GM19035 (cell line): ENCODE measurements around the gene LCA5.
"Not testable (repeated sequence)": the region's sequence is repeated elsewhere in the genome, so short reads cannot be mapped to it uniquely, and the experiment has no call there.

ENCODE experiments used
- ATAC-seq: cut with Tn5 transposase; IDR thresholded peaks from one replicate; pipeline ENCODE4 v1.9.1; 2021; ENCODE audit not compliant: unreplicated experiment

LCA5 gene

GRCh38 chr6:79468116-79468515 lies 69.1 kb downstream of the LCA5 start:
- ATAC-seq = no peak

DNA sequence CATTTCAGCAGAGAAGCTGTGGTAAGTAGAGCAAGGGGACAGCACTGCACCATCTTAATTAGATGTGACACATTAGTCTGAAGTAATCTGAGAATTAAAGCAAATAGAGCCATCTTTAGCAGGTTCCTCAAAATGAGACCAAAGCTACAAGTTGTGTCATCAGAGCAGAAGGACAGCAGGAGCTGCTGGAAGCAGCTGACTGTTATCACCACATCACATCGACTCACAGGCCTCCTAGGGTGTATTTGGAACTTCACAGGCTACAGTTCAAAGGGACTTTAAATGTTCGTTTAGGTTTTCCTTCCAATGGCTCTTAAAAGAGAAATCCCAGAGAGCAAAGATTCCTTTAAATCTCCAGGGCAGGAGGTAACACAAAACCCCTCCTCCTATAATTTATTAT lies 69.5 kb downstream of the LCA5 start:
- no peak for ATAC-seq

- peak; percentile 61 for ATAC-seq
Measured at GRCh38 chr6:79466207-79466834, 70.9 kb downstream of the LCA5 start.

GRCh38 chr6:79465381-79465780 lies 71.8 kb downstream of the LCA5 start:
- no peak for ATAC-seq

DNA sequence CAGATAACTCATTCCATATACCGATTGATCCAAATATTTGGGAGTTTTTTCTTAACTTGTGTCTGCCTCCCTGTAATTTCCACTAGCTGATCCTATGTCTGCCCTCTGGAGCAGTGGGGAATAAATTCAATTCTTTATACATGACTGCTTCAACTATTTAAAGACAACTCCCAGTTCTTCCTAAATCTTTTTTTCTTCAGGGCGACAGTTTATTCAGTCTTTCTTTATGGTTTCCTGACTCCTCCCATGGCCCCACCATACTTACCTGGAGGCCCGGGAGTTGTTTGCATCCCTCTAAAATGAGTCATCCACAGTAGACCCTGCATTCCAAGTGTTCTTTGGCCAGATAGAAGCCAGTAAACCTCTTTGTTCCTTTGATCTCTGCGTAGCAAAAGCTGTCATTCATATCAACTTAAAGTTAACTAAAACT lies 73.6 kb downstream of the LCA5 start:
- ATAC-seq = no peak

- no peak for ATAC-seq
Measured at GRCh38 chr6:79461205-79461604, 76.0 kb downstream of the LCA5 start.

- no peak for ATAC-seq
Measured at GRCh38 chr6:79455446-79455845, 81.8 kb downstream of the LCA5 start.

GRCh38 chr6:79453558-79454042 lies 83.6 kb downstream of the LCA5 start:
- no peak for ATAC-seq

GRCh38 chr6:79450984-79451383 lies 86.2 kb downstream of the LCA5 start:
- no peak for ATAC-seq

- ATAC-seq = no peak
Measured at GRCh38 chr6:79446006-79446405, 91.2 kb downstream of the LCA5 start.

GRCh38 chr6:79443876-79444275 lies 93.4 kb downstream of the LCA5 start:
- not testable (repeated sequence) for ATAC-seq

- no peak for ATAC-seq
Measured at GRCh38 chr6:79441192-79441591, 96.0 kb downstream of the LCA5 start.

GRCh38 chr6:79440598-79440997 lies 96.6 kb downstream of the LCA5 start:
- no peak for ATAC-seq

- no peak for ATAC-seq
Measured at GRCh38 chr6:79438030-79438429, 99.2 kb downstream of the LCA5 start.

GRCh38 chr6:79436241-79436640 lies 101.0 kb downstream of the LCA5 start:
- no peak for ATAC-seq

GRCh38 chr6:79435746-79436145 lies 101.5 kb downstream of the LCA5 start:
- ATAC-seq = no peak
